GM12875 (cell line): ENCODE data around the gene FIGNL2.

Experiments used
- H3K4me3 ChIP-seq: one replicate; pipeline ENCODE4 v1.5.1; 2011; ENCODE audit warnings: low read depth, low read length, control low read depth
- CTCF ChIP-seq: IDR thresholded peaks from 2 replicates; pipeline ENCODE4 v1.5.1; 2011; ENCODE audit warnings: low read depth, mild to moderate bottlenecking, control low read depth, inconsistent platforms, low read length, moderate library complexity, borderline replicate concordance; ENCODE audit not compliant: insufficient read depth

The FIGNL2 gene

GRCh38 chr12:51797301-51797700 lies 51.2 kb downstream of the FIGNL2 start:
- H3K4me3 ChIP-seq, result no peak overlapping the region
- no peak for TF ChIP-seq CTCF

GRCh38 chr12:51793201-51793600 lies 55.3 kb downstream of the FIGNL2 start:
- no peak overlapping the region for H3K4me3 ChIP-seq
- no peak for TF ChIP-seq CTCF

- H3K4me3 ChIP-seq, result no peak overlapping the region
- TF ChIP-seq CTCF, result no peak
Observed at GRCh38 chr12:51792417-51792816, 56.1 kb downstream of the FIGNL2 start.

GRCh38 chr12:51788876-51789275 lies 59.6 kb downstream of the FIGNL2 start:
- H3K4me3 ChIP-seq, result no peak overlapping the region
- no peak for TF ChIP-seq CTCF

GRCh38 chr12:51785906-51786305 lies 62.6 kb downstream of the FIGNL2 start:
- H3K4me3 ChIP-seq, result no peak overlapping the region
- TF ChIP-seq CTCF, result no peak

- H3K4me3 ChIP-seq, result no peak overlapping the region
- TF ChIP-seq CTCF, result no peak
Observed at GRCh38 chr12:51784688-51785087, 63.8 kb downstream of the FIGNL2 start.

- no peak for TF ChIP-seq CTCF
- no peak overlapping the region for H3K4me3 ChIP-seq
Observed at GRCh38 chr12:51779876-51780275, 68.6 kb downstream of the FIGNL2 start.
